ENCODE data around the gene GNAZ. TPM values are rescaled to one million over a fixed set of nuclear protein-coding genes. Genes with fewer than 3 reads are reported as not detected.

GNAZ gene
- total RNA-seq, 1 donor from 2014 or later, result 1.1 TPM

DNA sequence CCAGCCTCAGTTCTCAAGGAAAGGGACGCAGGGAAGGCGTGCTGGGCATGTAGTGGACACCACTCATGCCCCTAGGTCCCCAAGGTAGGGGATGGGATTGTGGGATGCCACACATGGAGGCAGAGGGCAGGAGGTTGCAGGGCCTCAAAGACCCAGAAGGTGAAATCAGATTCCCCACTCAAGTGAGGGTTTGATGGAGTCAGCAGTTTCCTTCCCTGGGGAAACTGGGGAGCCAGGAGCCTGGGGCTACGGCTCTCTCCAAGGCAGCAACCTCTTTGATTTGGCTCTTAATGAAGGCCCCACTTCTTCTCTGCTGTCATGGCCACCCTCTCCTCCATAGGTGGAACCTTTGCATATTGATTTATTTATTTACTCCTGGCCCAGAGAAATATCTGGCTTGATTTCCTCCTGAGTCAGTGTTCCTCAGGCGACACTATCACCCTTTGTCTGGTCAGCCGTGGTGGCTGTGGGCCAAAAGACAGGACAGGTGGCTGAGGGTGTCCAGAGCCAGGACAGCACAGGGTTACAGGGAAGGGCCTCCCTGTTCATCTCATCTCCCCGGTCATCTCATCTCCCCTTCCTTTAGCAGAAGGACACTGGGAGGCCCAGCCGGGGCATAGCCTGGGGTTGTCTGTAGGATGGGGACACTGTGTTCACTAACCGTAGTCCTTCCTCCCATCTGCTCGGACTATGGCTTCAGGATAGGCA is 9.6 kb downstream of the GNAZ start:
- H3K9me3 ChIP-seq (ENCODE audit: insufficient read depth, low read depth, low read length), result no peaks in the 10 kb centered on the region

GRCh38 chr22:23080613-23081290 is 10.4 kb downstream of the GNAZ start:
- Histone ChIP-seq H2AFZ (ENCODE audit: low read depth, low read length) (no peak overlapping the region), H3K36me3 (ENCODE audit: insufficient read depth, low read length) (no peaks in the 10 kb centered on the region), H3K79me2 (ENCODE audit: insufficient read depth, low read length) (no peaks in the 10 kb centered on the region), H3K9ac (ENCODE audit: low read length) (no peak overlapping the region), H3K4me1 (ENCODE audit: insufficient read depth, low read length) (no peaks in the 10 kb centered on the region), H3K27ac (ENCODE audit: low read depth, low read length) (no peak overlapping the region), H3K27me3 (ENCODE audit: insufficient read depth, low read length) (no peaks in the 10 kb centered on the region), H3K4me3 (ENCODE audit: insufficient read depth, low read depth, low read length) (no peak overlapping the region), H3K4me2 (ENCODE audit: low read length) (no peak overlapping the region), H3K9me3 (ENCODE audit: insufficient read depth, low read depth, low read length) (no peaks in the 10 kb centered on the region), H4K20me1 (ENCODE audit: insufficient read depth, low read length) (no peaks in the 10 kb centered on the region)
- DNase-seq (ENCODE audit: low read depth), result no peak
- TF ChIP-seq EZH2 (IDR thresholded peaks at IDR 0.05; ENCODE audit: insufficient read depth, low read length), result no peak
- TF ChIP-seq, protein P1, sequence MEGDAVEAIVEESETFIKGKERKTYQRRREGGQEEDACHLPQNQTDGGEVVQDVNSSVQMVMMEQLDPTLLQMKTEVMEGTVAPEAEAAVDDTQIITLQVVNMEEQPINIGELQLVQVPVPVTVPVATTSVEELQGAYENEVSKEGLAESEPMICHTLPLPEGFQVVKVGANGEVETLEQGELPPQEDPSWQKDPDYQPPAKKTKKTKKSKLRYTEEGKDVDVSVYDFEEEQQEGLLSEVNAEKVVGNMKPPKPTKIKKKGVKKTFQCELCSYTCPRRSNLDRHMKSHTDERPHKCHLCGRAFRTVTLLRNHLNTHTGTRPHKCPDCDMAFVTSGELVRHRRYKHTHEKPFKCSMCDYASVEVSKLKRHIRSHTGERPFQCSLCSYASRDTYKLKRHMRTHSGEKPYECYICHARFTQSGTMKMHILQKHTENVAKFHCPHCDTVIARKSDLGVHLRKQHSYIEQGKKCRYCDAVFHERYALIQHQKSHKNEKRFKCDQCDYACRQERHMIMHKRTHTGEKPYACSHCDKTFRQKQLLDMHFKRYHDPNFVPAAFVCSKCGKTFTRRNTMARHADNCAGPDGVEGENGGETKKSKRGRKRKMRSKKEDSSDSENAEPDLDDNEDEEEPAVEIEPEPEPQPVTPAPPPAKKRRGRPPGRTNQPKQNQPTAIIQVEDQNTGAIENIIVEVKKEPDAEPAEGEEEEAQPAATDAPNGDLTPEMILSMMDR (IDR thresholded peaks at IDR 0.05; ENCODE audit: insufficient read depth, low read depth, low read length), result no peak
- FAIRE-seq, result no peak
- H3K36me3 Mint-ChIP-seq (ENCODE audit: low read depth, unreplicated experiment), result no peaks in the 10 kb centered on the region
- H3K4me3 Mint-ChIP-seq (ENCODE audit: unreplicated experiment), result no peak overlapping the region
- H3K9me3 Mint-ChIP-seq (ENCODE audit: unreplicated experiment), result peaks cover 3% of the 10 kb centered on the region
- no peak overlapping the region for H3K27ac Mint-ChIP-seq (ENCODE audit: unreplicated experiment)
- H3K4me1 Mint-ChIP-seq (ENCODE audit: low read depth, unreplicated experiment), result no peaks in the 10 kb centered on the region
- H3K27me3 Mint-ChIP-seq (ENCODE audit: low read depth, unreplicated experiment), result peaks cover 51% of the 10 kb centered on the region

More for the DNA sequence above, 9.6 kb downstream of the GNAZ start:
- no peak for FAIRE-seq
- Histone ChIP-seq H3K27me3 (ENCODE audit: insufficient read depth, low read length) (no peaks in the 10 kb centered on the region), H3K4me2 (ENCODE audit: low read length) (no peak overlapping the region), H3K27ac (ENCODE audit: low read depth, low read length) (no peak overlapping the region), H4K20me1 (ENCODE audit: insufficient read depth, low read length) (no peaks in the 10 kb centered on the region), H3K4me1 (ENCODE audit: insufficient read depth, low read length) (no peaks in the 10 kb centered on the region), H3K4me3 (ENCODE audit: insufficient read depth, low read depth, low read length) (no peak overlapping the region), H3K79me2 (ENCODE audit: insufficient read depth, low read length) (no peaks in the 10 kb centered on the region), H2AFZ (ENCODE audit: low read depth, low read length) (no peak overlapping the region), H3K36me3 (ENCODE audit: insufficient read depth, low read length) (no peaks in the 10 kb centered on the region), H3K9ac (ENCODE audit: low read length) (no peak overlapping the region)
- no peak overlapping the region for H3K4me3 Mint-ChIP-seq (ENCODE audit: unreplicated experiment)
- no peaks in the 10 kb centered on the region for H3K36me3 Mint-ChIP-seq (ENCODE audit: low read depth, unreplicated experiment)
- H3K27me3 Mint-ChIP-seq (ENCODE audit: low read depth, unreplicated experiment), result peaks cover 43% of the 10 kb centered on the region
- peaks cover 2% of the 10 kb centered on the region for H3K4me1 Mint-ChIP-seq (ENCODE audit: low read depth, unreplicated experiment)
- DNase-seq (ENCODE audit: low read depth), result no peak
- no peak overlapping the region for H3K27ac Mint-ChIP-seq (ENCODE audit: unreplicated experiment)
- peaks cover 3% of the 10 kb centered on the region for H3K9me3 Mint-ChIP-seq (ENCODE audit: unreplicated experiment)
- TF ChIP-seq, protein P1 (IDR thresholded peaks at IDR 0.05; ENCODE audit: insufficient read depth, low read depth, low read length), result no peak
- TF ChIP-seq EZH2 (IDR thresholded peaks at IDR 0.05; ENCODE audit: insufficient read depth, low read length), result no peak

Measured in astrocyte (in vitro differentiated cells and primary cell).